GM13976 (cell line): ENCODE results near the gene COL20A1.

Experiments
- DNase-seq: peaks from one replicate; pipeline ENCODE4 v3.0.0; 2012; ENCODE audit warnings: low spot score
- in situ Hi-C: fragments of 300-500 bp; cut with MboI; formaldehyde crosslinking; loops from one replicate; pipeline ENCODE4 v1.12.0; 2022; ENCODE audit warnings: low sequenced_read_pairs, mixed read lengths, inconsistent platforms; ENCODE audit not compliant: unreplicated experiment
- TF ChIP-seq, protein P1 (sequence below): IDR thresholded peaks from 2 replicates; pipeline ENCODE4 v1.5.1; 2012; ENCODE audit warnings: borderline replicate concordance, mild to moderate bottlenecking; ENCODE audit not compliant: insufficient read depth; ENCODE audit errors: extremely low read depth, missing control alignments, control extremely low read depth

Gene COL20A1

DNA sequence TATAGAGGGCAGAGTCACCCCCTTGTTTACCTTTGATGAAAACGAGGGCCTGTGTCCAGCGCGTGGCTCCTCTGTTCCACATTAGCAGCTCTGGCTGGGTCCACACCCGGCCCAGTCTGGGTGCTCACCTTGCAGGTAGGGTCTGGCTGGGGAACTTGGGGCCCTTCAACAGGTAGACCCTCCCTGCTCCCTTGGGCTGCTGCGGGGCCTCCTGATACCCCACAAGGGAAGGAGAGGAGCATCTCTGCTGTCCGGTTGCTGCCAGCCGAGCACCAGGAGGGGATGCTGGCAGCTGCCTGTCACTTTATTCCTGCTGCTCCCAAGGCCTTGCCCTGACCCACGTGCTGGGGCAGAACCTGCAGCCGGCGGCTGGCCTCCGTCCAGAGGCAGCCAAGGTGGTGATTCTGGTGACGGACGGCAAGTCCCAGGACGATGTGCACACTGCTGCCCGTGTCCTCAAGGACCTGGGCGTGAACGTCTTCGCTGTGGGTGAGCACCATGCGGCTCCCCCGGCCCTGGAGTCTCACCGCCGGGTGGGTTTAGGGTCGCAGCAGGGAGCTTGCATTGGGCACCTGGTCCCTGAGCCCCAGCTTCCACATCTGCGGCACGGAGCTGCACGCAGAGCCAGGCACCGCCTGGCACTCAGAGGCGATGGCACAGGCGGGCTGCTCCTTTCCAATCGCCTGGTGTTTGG is 15.4 kb downstream of the COL20A1 start:
- TF ChIP-seq, protein P1, sequence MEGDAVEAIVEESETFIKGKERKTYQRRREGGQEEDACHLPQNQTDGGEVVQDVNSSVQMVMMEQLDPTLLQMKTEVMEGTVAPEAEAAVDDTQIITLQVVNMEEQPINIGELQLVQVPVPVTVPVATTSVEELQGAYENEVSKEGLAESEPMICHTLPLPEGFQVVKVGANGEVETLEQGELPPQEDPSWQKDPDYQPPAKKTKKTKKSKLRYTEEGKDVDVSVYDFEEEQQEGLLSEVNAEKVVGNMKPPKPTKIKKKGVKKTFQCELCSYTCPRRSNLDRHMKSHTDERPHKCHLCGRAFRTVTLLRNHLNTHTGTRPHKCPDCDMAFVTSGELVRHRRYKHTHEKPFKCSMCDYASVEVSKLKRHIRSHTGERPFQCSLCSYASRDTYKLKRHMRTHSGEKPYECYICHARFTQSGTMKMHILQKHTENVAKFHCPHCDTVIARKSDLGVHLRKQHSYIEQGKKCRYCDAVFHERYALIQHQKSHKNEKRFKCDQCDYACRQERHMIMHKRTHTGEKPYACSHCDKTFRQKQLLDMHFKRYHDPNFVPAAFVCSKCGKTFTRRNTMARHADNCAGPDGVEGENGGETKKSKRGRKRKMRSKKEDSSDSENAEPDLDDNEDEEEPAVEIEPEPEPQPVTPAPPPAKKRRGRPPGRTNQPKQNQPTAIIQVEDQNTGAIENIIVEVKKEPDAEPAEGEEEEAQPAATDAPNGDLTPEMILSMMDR = no peak
- in situ Hi-C loops = no loop called here
- no peak for DNase-seq

DNA sequence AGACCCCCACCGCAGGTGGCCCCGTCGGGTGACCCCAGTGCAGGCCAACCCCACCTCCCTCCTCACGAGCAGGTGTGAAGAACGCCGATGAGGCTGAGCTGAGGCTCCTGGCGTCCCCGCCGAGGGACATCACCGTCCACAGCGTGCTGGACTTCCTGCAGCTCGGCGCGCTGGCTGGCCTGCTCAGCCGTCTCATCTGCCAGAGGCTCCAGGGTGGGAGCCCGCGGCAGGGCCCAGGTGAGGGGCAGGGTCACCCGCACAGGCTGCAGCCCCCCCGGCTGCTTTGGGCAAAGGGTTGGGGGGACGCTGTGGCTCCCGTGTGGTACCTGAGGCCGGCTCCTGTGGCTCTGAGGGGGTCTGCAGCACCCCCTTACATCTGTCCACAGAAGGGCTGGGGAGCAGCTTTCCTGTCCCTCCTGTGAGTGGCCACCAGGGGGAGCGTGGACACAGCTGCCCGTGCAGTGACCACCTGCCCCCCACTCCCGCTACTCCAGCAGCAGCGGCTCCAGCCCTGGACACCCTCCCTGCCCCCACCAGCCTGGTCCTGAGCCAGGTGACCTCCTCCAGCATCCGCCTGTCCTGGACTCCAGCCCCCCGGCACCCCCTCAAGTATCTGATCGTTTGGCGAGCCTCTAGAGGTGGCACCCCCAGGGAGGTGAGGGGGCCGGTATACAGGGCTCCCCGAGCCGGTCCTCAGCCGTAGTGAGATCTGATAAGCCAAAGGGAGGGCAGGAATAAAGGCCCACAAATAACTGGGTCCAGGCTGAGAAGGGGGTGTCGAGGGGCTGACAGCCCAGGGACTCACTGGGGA is 16.5 kb downstream of the COL20A1 start:
- TF ChIP-seq, protein P1 = peak; percentile 52
- peak; percentile 81 for DNase-seq
- in situ Hi-C loops = no loop called here

DNA sequence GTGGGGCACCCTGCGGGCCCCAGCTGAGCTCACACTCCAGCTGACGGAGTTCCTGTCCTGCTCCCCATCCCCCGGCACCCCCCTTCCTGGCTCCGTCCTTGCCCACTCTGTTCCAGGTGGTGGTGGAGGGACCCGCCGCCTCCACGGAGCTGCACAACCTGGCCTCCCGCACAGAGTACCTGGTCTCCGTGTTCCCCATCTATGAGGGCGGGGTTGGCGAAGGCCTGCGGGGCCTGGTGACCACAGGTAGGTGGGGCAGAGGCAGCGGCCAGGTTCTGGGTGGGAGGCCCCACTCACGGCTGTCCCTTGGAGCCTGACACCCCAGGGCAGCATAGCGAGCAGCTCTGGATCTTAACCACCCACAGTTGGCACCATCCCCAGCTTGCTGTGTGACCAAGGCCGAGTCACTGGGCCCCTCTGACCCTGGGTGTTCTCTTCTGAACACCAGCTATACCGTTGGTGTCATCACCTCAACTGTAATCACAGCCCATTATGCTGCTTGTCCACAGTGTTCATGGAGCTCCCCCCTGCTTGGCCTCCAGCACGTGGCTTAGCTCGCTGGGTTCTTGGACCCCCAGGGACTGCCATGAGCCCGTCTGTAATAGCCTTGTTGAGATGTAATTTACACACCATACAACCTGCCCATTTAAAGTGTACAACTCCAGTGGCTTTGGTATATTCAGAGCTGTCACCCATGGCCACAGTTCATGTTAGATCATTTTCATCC is 17.4 kb downstream of the COL20A1 start:
- no peak for DNase-seq
- TF ChIP-seq, protein P1 = no peak
- in situ Hi-C loops = no loop called here

DNA sequence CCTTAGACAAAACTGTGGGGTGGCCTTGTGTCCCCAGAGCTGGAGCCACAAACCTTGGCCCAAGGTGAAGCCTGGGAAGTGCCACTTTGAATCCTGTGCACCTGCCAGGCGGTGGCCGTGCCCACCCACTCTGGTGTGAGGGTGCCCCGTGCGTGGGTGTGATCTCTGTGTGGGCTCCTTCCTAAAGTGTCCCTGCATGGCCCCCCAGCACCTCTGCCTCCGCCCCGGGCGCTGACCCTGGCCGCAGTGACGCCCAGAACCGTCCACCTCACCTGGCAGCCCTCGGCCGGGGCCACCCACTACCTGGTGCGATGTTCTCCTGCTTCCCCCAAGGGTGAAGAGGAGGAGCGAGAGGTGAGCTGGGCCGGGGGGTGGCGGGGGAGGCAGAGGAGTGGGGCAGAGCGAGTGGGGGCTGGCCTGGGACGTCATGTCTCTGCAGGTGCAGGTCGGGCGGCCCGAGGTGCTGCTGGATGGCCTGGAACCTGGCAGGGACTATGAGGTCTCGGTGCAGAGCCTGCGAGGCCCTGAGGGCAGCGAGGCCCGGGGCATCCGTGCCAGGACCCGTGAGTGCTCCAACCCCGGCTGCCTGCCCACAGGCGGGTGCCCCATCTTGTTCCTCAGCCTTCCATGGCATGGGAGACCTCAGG is 18.3 kb downstream of the COL20A1 start:
- in situ Hi-C loops = no loop called here
- TF ChIP-seq, protein P1 = no peak

DNA sequence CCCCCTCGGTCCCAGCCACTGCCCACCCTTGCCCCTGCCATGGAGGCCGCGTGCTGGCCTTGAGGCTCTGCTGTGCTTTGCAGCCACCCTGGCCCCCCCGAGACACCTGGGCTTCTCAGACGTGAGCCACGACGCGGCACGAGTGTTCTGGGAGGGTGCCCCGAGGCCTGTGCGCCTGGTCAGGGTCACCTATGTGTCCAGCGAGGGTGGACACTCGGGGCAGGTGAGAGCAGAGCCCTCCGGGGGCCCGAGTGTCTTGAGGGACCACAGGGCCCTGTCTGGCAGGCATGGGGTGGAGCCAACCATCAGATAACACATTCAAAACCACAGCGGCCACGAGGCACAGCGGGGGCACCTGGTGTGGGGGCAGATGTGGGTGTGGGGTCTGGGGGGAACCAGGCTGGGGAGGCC is 18.9 kb downstream of the COL20A1 start:
- no peak for DNase-seq
- TF ChIP-seq, protein P1 = no peak
- in situ Hi-C loops = no loop called here

More for the DNA sequence above, 18.3 kb downstream of the COL20A1 start:
- no peak for DNase-seq

DNA sequence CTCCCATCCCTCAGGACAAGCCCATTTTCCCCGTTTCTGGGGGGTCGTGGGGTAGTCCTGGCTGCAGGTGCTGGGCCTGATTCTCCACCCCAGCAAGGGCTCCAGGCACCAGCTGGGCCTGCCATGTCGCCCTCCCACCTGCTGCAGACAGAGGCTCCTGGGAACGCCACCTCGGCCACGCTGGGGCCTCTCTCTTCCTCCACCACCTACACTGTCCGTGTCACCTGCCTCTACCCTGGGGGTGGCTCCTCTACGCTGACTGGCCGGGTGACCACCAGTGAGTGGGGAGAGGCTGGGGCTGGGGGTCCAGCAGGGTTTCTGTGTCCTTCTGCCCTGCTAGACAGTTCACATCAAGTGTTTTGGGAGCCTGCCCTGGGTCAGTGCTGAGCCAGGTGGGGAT is 19.3 kb downstream of the COL20A1 start:
- no peak for DNase-seq
- TF ChIP-seq, protein P1 = no peak
- in situ Hi-C loops = no loop called here
